Measurements from ENCODE around the gene SLC29A2.

SLC29A2 gene

GRCh38 chr11:66371627-66372415 is at the start of gene SLC29A2:
TSS of gene SLC29A2 (minus strand) at chr11:66371760. CDS start at chr11:66371591, 169 bp downstream.
- H3K4me3 ChIP-seq (ENCODE audit: low read depth, low read length): peak within 1 kb of the TSS; percentile 94
- peak; percentile 94 for DNase-seq (ENCODE audit: low read depth)
- TF ChIP-seq POLR2A (IDR thresholded peaks at IDR 0.05; ENCODE audit: extremely low read depth, insufficient read length) (peak; percentile 80), MYC (IDR thresholded peaks at IDR 0.05; ENCODE audit: low read depth, low read length) (no peak; the same call in 1 of the 2 replicates), MAX (IDR thresholded peaks at IDR 0.05; ENCODE audit: low read depth, low read length) (peak; percentile 50; the same call in 1 of the 2 replicates), CTCF (IDR thresholded peaks at IDR 0.05; ENCODE audit: low read depth, low read length) (no peak)

DNA sequence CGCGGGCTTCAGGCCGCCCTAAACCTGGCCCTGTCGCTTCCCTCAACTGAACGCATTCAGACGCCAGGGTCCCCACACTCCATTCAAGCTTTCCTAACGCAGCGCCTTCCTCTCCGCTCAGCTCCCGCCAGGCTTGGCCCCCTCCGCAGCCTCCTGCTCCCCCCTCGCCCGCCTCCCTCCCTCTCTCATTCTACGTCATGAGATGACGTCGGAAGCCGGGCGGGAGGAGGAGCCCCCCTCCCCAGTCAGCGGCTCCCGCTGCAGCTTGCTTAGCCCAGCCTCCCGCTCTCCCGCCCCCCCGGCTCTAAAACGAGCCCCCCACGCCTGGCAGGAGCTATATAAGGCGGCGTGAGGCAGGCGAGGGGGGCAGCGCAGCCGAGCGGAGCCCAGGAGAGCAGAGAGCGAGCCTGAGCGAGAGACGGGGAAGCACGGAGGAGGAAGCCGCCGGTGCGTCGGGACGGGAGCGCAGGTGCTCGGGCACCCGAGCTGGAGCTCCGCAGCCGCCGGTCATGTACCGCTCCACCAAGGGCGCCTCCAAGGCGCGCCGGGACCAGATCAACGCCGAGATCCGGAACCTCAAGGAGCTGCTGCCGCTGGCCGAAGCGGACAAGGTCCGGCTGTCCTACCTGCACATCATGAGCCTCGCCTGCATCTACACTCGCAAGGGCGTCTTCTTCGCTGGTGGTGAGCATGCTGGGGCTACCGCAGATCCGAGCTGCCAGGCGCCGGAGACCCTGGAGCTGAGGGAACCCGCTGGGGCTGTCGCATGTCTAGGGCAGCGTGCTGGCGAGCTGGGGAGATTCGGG is 49.3 kb upstream of the SLC29A2 start, which contains the start of gene NPAS4:
Gene NPAS4, plus strand, starts transcription at position 365 of the 806 bp plus-strand sequence. Its CDS starts 145 bp downstream, at position 510.
- no peak for DNase-seq (ENCODE audit: low read depth)
- H3K4me3 ChIP-seq (ENCODE audit: low read depth, low read length): no peak within 1 kb of the TSS
- TF ChIP-seq POLR2A (IDR thresholded peaks at IDR 0.05; ENCODE audit: extremely low read depth, insufficient read length): no peak
- TF ChIP-seq CTCF (IDR thresholded peaks at IDR 0.05; ENCODE audit: low read depth, low read length): no peak
- TF ChIP-seq MAX (IDR thresholded peaks at IDR 0.05; ENCODE audit: low read depth, low read length): no peak
- no peak for TF ChIP-seq MYC (IDR thresholded peaks at IDR 0.05; ENCODE audit: low read depth, low read length)

DNA sequence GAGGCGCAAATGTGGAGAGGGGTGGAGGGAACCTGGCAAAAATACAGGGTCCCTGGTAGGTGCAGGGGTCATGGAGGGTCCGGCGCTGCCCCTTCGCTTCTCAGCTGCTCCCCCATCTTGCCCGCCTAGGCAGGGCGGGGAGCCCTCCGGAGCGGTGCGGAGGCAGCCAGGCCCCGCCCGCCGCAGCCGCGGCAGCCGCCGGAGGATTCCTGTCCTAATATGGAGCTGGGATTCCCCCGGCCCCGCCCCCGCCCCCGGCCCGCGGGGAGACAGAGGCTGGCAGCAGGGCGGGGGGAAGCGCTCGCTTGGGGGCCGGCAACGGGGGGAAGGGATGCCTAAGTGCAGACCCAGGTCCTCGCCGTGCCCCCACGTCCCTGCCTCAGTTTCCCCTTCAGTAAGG is 48.3 kb upstream of the SLC29A2 start:
- TF ChIP-seq POLR2A (IDR thresholded peaks at IDR 0.05; ENCODE audit: extremely low read depth, insufficient read length): no peak
- no peak for TF ChIP-seq MYC (IDR thresholded peaks at IDR 0.05; ENCODE audit: low read depth, low read length)
- TF ChIP-seq CTCF (IDR thresholded peaks at IDR 0.05; ENCODE audit: low read depth, low read length): no peak
- TF ChIP-seq MAX (IDR thresholded peaks at IDR 0.05; ENCODE audit: low read depth, low read length): no peak
- no peak for DNase-seq (ENCODE audit: low read depth)
- H3K4me3 ChIP-seq (ENCODE audit: low read depth, low read length): no peak overlapping the region

DNA sequence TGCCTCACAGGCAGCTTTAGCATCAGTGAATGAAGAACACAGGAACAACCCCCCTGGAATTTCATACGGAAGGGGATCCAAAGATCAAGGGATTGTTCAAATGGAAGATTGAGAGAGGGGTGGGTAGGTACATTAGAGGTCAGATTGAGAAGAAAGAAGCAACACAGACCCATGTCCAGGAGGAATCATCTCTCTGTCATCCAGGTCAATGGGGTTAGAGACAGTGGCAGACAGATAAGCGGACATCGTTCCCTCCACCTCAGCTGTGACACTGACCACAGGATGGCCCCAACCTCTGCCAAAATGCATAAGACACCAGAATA is 47.4 kb upstream of the SLC29A2 start:
- H3K4me3 ChIP-seq (ENCODE audit: low read depth, low read length): no peak overlapping the region
- no peak for DNase-seq (ENCODE audit: low read depth)
- TF ChIP-seq MYC (IDR thresholded peaks at IDR 0.05; ENCODE audit: low read depth, low read length) (no peak), CTCF (IDR thresholded peaks at IDR 0.05; ENCODE audit: low read depth, low read length) (no peak), POLR2A (IDR thresholded peaks at IDR 0.05; ENCODE audit: extremely low read depth, insufficient read length) (no peak), MAX (IDR thresholded peaks at IDR 0.05; ENCODE audit: low read depth, low read length) (no peak)

DNA sequence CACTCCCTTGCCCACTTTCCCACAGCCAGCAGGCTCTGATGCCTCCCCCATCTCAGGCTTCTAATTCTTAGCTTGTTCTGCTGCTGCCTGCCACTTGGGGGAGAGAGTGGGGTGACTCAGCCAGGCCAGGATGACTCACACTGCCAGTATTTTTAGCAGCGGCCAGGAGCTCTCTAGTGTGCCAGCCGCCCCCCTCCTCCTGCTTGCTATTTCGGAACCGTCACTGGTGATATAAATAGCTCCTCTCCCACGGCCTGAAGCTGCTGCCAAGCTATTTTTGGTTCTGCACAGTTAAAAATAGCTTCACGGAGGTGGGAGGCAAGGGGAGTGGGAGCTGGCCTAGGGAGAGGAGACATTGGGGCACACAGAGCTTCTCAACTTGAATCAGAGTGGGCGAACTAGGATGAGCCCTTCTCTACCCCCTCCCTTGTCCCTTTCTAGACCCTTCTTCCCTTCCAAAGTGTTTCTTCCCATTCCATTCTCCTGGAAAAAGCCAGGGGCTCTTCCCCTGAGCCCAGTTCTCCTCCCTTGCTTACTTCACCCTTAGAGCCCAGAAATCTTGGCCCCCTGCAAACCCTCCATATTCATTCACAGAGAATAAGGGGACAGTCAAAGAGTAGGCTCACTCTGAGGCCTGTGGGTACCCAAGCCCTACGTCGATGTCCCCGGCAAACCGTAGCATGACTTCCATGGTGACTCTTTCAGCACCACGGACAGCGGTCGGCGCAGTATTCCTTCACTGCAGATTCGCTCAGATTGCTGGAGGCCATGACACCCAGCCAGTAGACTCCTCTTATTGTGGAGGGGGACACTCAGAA is 46.8 kb upstream of the SLC29A2 start:
- DNase-seq (ENCODE audit: low read depth): peak; percentile 93
- no peak overlapping the region for H3K4me3 ChIP-seq (ENCODE audit: low read depth, low read length)
- TF ChIP-seq MAX (IDR thresholded peaks at IDR 0.05; ENCODE audit: low read depth, low read length) (peak; percentile 79), MYC (IDR thresholded peaks at IDR 0.05; ENCODE audit: low read depth, low read length) (peak; percentile 26; the same call in 1 of the 2 replicates), POLR2A (IDR thresholded peaks at IDR 0.05; ENCODE audit: extremely low read depth, insufficient read length) (no peak), CTCF (IDR thresholded peaks at IDR 0.05; ENCODE audit: low read depth, low read length) (peak; percentile 72)

Data from NB4 (cell line).